Endothelial cell of umbilical vein (primary cell): ENCODE data around the gene NSDHL. TPM values are rescaled to one million over a fixed set of nuclear protein-coding genes. Genes with fewer than 3 reads are reported as not detected.

Experiments used
- BruUV-seq: library from RNA; stranded (reverse); fragments of 400-500 nt; replicated peaks from 2 replicates; lab custom pipeline; 2021; lab: Mats Ljungman, UMichigan
- CTCF ChIA-PET: fragments of 300-600, 350-600 bp; sonication (Branson Sonifier 250); formaldehyde crosslinking; loops from one replicate; lab custom pipeline; 2021; ENCODE audit warnings: antibody characterized with exemption, inconsistent platforms; lab: Charles Lee
- POLR2A ChIA-PET: fragments of 300-600, 350-600 bp; sonication (Branson Sonifier 250); formaldehyde crosslinking; loops from one replicate; lab custom pipeline; 2021; ENCODE audit warnings: antibody characterized with exemption, inconsistent platforms; lab: Charles Lee
- DNase-seq: peaks from one replicate; pipeline ENCODE4 v3.0.0-alpha.2; 2011; ENCODE audit warnings: low read depth, low spot score
- FAIRE-seq: peaks from 2 replicates; lab custom pipeline; 2011; peaks lifted over from hg19 to GRCh38; lab: Jason Lieb, UNC
- H2AFZ ChIP-seq: 2 replicates; pipeline ENCODE4 v1.6.0; 2012; ENCODE audit warnings: low read depth, low read length, control low read depth, inconsistent platforms
- H3K27ac ChIP-seq: 2 replicates; pipeline ENCODE4 v1.5.1; 2011; ENCODE audit warnings: low read depth, mild to moderate bottlenecking, control low read depth, low read length, moderate library complexity; ENCODE audit not compliant: insufficient read depth
- H3K27me3 ChIP-seq, 2 experiments: 2 replicates each; pipeline versions ENCODE4 v1.6.0 to v1.6.1; 2011; ENCODE audit warnings: low read length in 2 of 2, mixed read lengths in 1 of 2; ENCODE audit not compliant: control insufficient read depth in 2 of 2, insufficient read depth in 2 of 2
- H3K36me3 ChIP-seq, 2 experiments: 2 replicates in 1 of 2; 3 replicates in 1 of 2; pipeline ENCODE4 v1.5.1; 2011; ENCODE audit warnings: low read length in 2 of 2, mild to moderate bottlenecking in 1 of 2, moderate library complexity in 1 of 2; ENCODE audit not compliant: control insufficient read depth in 2 of 2, insufficient read depth in 2 of 2; ENCODE audit errors: extremely low read depth in 1 of 2
- H3K4me1 ChIP-seq: 3 replicates; pipeline ENCODE4 v1.5.1; 2011; ENCODE audit warnings: mild to moderate bottlenecking, low read length; ENCODE audit not compliant: control insufficient read depth, insufficient read depth; ENCODE audit errors: extremely low read depth
- H3K4me2 ChIP-seq: 2 replicates; pipeline ENCODE4 v1.6.1; 2011; ENCODE audit warnings: low read length, control low read depth, mixed read lengths; ENCODE audit not compliant: insufficient read depth
- H3K4me3 ChIP-seq, 3 experiments: fragments of 200-600 bp in 1 of 3; sonication (generic), shearing (Covaris generic) in 1 of 3; replicated peaks in 1 of 3; 2 replicates each; pipeline ENCODE4 v1.5.1; 2011 to 2016; ENCODE audit warnings: control low read depth in 3 of 3, low read length in 3 of 3, mild to moderate bottlenecking in 2 of 3, inconsistent platforms in 1 of 3, low read depth in 1 of 3, moderate library complexity in 1 of 3; ENCODE audit not compliant: insufficient read depth in 1 of 3
- H3K79me2 ChIP-seq: 2 replicates; pipeline ENCODE4 v1.6.0; 2012; ENCODE audit warnings: low read length, inconsistent platforms; ENCODE audit not compliant: control insufficient read depth, insufficient read depth
- H3K9ac ChIP-seq: replicated peaks from 2 replicates; pipeline ENCODE3; 2011; ENCODE audit warnings: low read length, control low read depth; ENCODE audit not compliant: insufficient read depth; ENCODE audit errors: extremely low read depth
- H3K9me1 ChIP-seq: replicated peaks from 3 replicates; pipeline ENCODE4 v1.6.0; 2011; ENCODE audit warnings: mild to moderate bottlenecking, low read length; ENCODE audit not compliant: control insufficient read depth, insufficient read depth; ENCODE audit errors: extremely low read depth
- H3K9me3 ChIP-seq: replicated peaks from 2 replicates; pipeline ENCODE4 v1.5.1; 2012; ENCODE audit warnings: low read length, inconsistent platforms; ENCODE audit not compliant: control insufficient read depth, insufficient read depth
- H4K20me1 ChIP-seq: replicated peaks from 2 replicates; pipeline ENCODE3; 2011; ENCODE audit warnings: mild to moderate bottlenecking, low read length; ENCODE audit not compliant: control insufficient read depth, insufficient read depth; ENCODE audit errors: extremely low read depth
- EZH2 ChIP-seq: IDR thresholded peaks from 2 replicates; pipeline ENCODE4 v1.6.1; 2012; ENCODE audit warnings: borderline replicate concordance, low read depth, mild to moderate bottlenecking, moderate library complexity, low read length, inconsistent platforms; ENCODE audit not compliant: severe bottlenecking
- FOS ChIP-seq: IDR thresholded peaks from 2 replicates; pipeline ENCODE4 v1.6.1; 2011; ENCODE audit warnings: mild to moderate bottlenecking, low read length, moderate library complexity, borderline replicate concordance; ENCODE audit not compliant: insufficient read depth
- GATA2 ChIP-seq: IDR thresholded peaks from 2 replicates; pipeline ENCODE4 v1.7.0; 2011; ENCODE audit warnings: low read depth, mild to moderate bottlenecking, moderate library complexity, mixed read lengths, low read length; ENCODE audit not compliant: insufficient read length, insufficient read depth
- JUN ChIP-seq: IDR thresholded peaks from 2 replicates; pipeline ENCODE4 v1.6.1; 2011; ENCODE audit warnings: borderline replicate concordance, low read depth; ENCODE audit not compliant: insufficient read length, insufficient read depth
- MAX ChIP-seq: IDR thresholded peaks from 2 replicates; pipeline ENCODE4 v1.6.1; 2011; ENCODE audit not compliant: insufficient read depth, insufficient read length
- MYC ChIP-seq: IDR thresholded peaks from one replicate; pipeline ENCODE4 v1.6.1; 2011; ENCODE audit warnings: mild to moderate bottlenecking, low read depth, low read length
- POLR2A ChIP-seq: IDR thresholded peaks from 2 replicates; pipeline ENCODE4 v1.6.1; 2012; ENCODE audit warnings: low read depth, mild to moderate bottlenecking, control low read depth, low read length
- POLR2AphosphoS5 ChIP-seq: IDR thresholded peaks from 2 replicates; pipeline ENCODE4 v1.6.1; 2012; ENCODE audit warnings: low read depth, mild to moderate bottlenecking, control low read depth, low read length, moderate library complexity; ENCODE audit not compliant: insufficient read depth
- dilution Hi-C: fragments of 300-500 bp; cut with MboI; formaldehyde crosslinking; loops from one replicate; pipeline ENCODE4 v1.15.0; 2019; ENCODE audit warnings: low sequenced_read_pairs; ENCODE audit not compliant: extremely low pct_ligation_motif_present
- intact Hi-C: fragments of 100-400 bp; cut with micrococcal nuclease; formaldehyde crosslinking; loops from one replicate; pipeline ENCODE4 v1.10.0; 2022
- polyA plus RNA-seq, 4 experiments: library from polyadenylated mRNA; depleted of rRNA in 3 of 4; stranded (reverse) in 3 of 4; unstranded in 1 of 4; fragments of >200 nt; gene quantifications; 2 replicates each; pipeline versions ENCODE4 v1.2.1 to v1.2.3, GENCODE V29; 2011 to 2012; ENCODE audit warnings: missing spikeins in 1 of 4
- total RNA-seq: library from RNA; stranded (reverse); gene quantifications from 2 replicates; pipeline ENCODE4 v1.2.3, GENCODE V29; 2021
- TF ChIP-seq, protein P1 (sequence below), 2 donors: IDR thresholded peaks; 1 replicate in 1 of 2; 2 replicates in 1 of 2; pipeline ENCODE4 v1.5.1; 2011; ENCODE audit warnings: low read length in 2 of 2, mild to moderate bottlenecking in 2 of 2, moderate library complexity in 2 of 2, control low read depth in 1 of 2, inconsistent platforms in 1 of 2, low read depth in 1 of 2; ENCODE audit not compliant: insufficient read depth in 1 of 2; ENCODE audit errors: extremely low read depth in 1 of 2

NSDHL gene
- total and polyA plus RNA-seq, 2 donors (not counting 3 experiments of a cell fraction or from before 2014, with no cell fraction given), result 40.0 to 43.7 TPM

GRCh38 chrX:152892499-152892898 lies 61.6 kb downstream of the NSDHL start:
- no peak for TF ChIP-seq GATA2
- TF ChIP-seq, protein P1, sequence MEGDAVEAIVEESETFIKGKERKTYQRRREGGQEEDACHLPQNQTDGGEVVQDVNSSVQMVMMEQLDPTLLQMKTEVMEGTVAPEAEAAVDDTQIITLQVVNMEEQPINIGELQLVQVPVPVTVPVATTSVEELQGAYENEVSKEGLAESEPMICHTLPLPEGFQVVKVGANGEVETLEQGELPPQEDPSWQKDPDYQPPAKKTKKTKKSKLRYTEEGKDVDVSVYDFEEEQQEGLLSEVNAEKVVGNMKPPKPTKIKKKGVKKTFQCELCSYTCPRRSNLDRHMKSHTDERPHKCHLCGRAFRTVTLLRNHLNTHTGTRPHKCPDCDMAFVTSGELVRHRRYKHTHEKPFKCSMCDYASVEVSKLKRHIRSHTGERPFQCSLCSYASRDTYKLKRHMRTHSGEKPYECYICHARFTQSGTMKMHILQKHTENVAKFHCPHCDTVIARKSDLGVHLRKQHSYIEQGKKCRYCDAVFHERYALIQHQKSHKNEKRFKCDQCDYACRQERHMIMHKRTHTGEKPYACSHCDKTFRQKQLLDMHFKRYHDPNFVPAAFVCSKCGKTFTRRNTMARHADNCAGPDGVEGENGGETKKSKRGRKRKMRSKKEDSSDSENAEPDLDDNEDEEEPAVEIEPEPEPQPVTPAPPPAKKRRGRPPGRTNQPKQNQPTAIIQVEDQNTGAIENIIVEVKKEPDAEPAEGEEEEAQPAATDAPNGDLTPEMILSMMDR (IDR thresholded peaks at IDR 0.05; ENCODE audit: extremely low read depth in 1 of 2, insufficient read depth in 1 of 2, low read depth in 1 of 2, low read length in 2 of 2), result no peak
- TF ChIP-seq JUN, result no peak
- no peak for TF ChIP-seq POLR2AphosphoS5
- TF ChIP-seq FOS, result no peak
- TF ChIP-seq MYC, result no peak
- no peak for TF ChIP-seq MAX
- TF ChIP-seq POLR2A, result no peak
- TF ChIP-seq EZH2, result no peak
- intact Hi-C loops, result no loop called here
- no peaks in the 10 kb centered on the region for H3K36me3 ChIP-seq
- H3K27ac ChIP-seq, result no peak overlapping the region
- no peaks in the 10 kb centered on the region for H4K20me1 ChIP-seq
- no TSS peak for BruUV-seq
- peaks cover 0 to 4% of the 10 kb centered on the region in 2 experiments for H3K27me3 ChIP-seq
- DNase-seq, result no peak
- H3K79me2 ChIP-seq, result no peaks in the 10 kb centered on the region
- no peak overlapping the region for H3K4me3 ChIP-seq
- dilution Hi-C loops, result no loop called here
- H3K9me1 ChIP-seq, result no peaks in the 10 kb centered on the region
- H3K4me1 ChIP-seq, result peaks cover 17% of the 10 kb centered on the region
- H2AFZ ChIP-seq, result no peak overlapping the region
- FAIRE-seq, result no peak
- CTCF ChIA-PET, result no interaction called here
- H3K4me2 ChIP-seq, result no peak overlapping the region
- no peak overlapping the region for H3K9ac ChIP-seq
- no peaks in the 10 kb centered on the region for H3K9me3 ChIP-seq
- POLR2A ChIA-PET, result no interaction called here
